Testis (tissue), 2 donors: ENCODE data around the gene KLK11.

Experiments
- CTCF ChIP-seq, 3 experiments: fragments of 450-650 bp in 2 of 3; fragments of 200-600 bp in 1 of 3; sonication (generic) in 1 of 3; IDR thresholded peaks; one replicate each; pipeline ENCODE4 v1.5.1; 2016 to 2019; ENCODE audit warnings: antibody characterized with exemption in 3 of 3, mild to moderate bottlenecking in 2 of 3, moderate library complexity in 1 of 3
- POLR2A ChIP-seq: fragments of 450-650 bp; IDR thresholded peaks from one replicate; pipeline ENCODE4 v1.6.1; 2017; ENCODE audit warnings: antibody characterized with exemption, mild to moderate bottlenecking, moderate library complexity

GRCh38 chr19:51043497-51043896, 17.1 kb upstream of the KLK11 start:
- TF ChIP-seq CTCF (IDR thresholded peaks at IDR 0.05) (no peak), POLR2A (no peak)
